GM13977 (cell line): Measurements from ENCODE around the gene NTRK3.

ENCODE experiments used
- DNase-seq: peaks from one replicate; pipeline ENCODE4 v3.0.0; 2012; ENCODE audit warnings: low spot score
- CTCF ChIP-seq: IDR thresholded peaks from 2 replicates; pipeline ENCODE4 v1.5.1; 2012; ENCODE audit warnings: mild to moderate bottlenecking, control low read depth; ENCODE audit not compliant: insufficient read depth; ENCODE audit errors: extremely low read depth, missing control alignments
- in situ Hi-C: fragments of 300-500 bp; cut with MboI; formaldehyde crosslinking; loops from one replicate; pipeline ENCODE4 v1.12.0; 2022; ENCODE audit warnings: low sequenced_read_pairs, low pct_unique_long_range_greater_than_20kb, mixed read lengths, inconsistent platforms; ENCODE audit not compliant: unreplicated experiment

NTRK3 gene

DNA sequence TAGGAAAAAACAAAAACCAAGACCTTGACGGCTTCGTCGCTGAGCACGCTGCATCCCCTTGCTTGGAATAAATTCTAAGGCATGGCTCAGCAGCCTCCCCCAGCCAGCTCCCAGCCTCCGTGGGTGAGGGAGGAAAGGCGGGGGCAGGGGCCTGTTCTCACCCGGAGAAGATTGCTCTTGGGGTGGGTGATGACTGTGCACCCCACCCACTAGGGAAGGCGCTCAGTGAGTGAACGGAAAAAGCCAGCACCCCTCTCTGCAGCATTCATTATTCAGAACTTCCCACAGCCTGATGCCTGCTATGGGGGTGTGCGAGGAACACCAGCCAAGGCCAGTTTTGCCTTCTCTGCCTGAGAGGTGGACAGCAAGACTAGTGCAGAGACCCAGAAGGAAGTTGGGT is 19.3 kb upstream of the NTRK3 start:
- in situ Hi-C loops: no loop called here
- TF ChIP-seq CTCF: no peak
- no peak for DNase-seq

GRCh38 chr15:88274553-88275460 is 18.3 kb upstream of the NTRK3 start:
- peak; percentile 94 for TF ChIP-seq CTCF
- peak; percentile 83 for DNase-seq
- in situ Hi-C loops: no loop called here

GRCh38 chr15:88272421-88272820 is 15.9 kb upstream of the NTRK3 start:
- in situ Hi-C loops: no loop called here
- TF ChIP-seq CTCF: no peak

DNA sequence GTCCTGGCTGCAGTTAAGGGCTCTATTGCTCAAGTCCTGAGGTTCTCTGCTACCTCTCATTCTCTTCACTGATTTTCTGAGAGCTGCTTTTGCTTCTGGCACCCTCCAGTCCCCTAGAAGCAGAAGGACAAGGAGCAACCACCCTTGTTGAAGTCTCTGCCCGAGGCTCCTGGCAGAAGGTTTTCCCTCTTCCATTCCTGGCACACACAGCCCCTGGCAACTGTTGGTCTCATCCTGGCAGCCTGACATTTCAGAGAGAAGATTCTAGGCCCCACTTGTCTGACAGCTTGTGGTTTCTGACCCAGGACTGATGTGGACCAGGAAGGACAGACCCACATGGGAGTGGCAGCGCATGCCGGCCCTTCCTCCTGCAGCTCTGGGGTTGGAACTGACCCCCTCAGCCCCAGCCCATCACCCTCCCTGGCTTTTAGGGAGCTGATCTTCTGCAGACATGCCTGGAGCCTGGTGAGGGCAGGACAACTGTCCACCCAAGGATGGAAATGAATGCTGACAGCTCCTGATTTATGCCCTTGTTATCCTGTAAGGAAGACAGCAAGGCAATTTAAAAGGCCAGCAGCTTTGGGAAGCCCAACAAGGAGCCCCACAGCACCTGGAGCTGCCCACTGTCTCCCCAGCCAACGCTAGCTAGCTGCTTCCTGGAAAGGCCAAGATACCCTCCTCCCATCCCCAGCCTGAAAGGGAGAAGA is 13.0 kb upstream of the NTRK3 start:
- no peak for DNase-seq
- no peak for TF ChIP-seq CTCF
- in situ Hi-C loops: no loop called here

More at GRCh38 chr15:88272421-88272820, 15.9 kb upstream of the NTRK3 start:
- DNase-seq: no peak

DNA sequence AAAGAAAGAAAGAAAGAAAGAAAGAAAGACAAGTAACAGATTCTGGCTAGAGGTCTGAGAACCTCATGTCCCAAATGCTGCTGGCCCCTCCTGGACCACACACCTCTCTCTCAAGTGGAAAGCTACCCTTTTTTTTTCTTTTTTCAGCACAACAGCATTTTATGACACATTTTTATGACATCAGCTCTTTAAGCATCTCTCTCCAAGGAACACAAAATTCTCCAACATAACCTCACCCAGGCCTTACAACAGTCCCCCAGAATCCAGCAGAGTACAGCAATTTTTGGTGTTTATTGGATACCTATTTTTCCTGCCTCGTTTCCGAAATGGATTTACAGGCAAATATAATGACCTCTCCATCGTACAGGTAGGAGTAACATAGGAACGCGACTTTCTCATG is 11.2 kb upstream of the NTRK3 start:
- TF ChIP-seq CTCF: no peak
- no peak for DNase-seq
- in situ Hi-C loops: no loop called here

DNA sequence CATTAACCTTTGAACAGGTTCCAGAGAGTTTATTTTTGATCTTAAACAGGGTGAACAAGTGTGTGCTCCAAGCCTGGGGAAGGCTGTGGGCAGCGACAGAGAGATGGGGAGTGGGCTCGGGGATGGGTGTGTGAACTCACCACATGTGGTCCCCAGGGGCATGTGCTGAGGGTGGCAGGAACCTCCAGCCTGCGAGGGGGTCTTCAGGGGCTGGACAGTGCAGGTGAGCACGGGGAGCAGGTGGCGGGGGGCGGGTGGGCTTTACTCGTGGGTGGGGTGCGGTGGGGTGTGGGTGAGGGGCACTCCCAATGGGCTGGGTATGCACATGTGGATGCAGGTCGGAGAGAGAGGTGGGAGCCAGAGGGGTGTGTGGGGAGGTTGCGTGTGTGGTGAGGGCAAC is 9.6 kb upstream of the NTRK3 start:
- in situ Hi-C loops: no loop called here
- no peak for DNase-seq
- no peak for TF ChIP-seq CTCF
